ENCODE data around the gene ZMAT2. TPM values are rescaled to one million over a fixed set of nuclear protein-coding genes. Genes with fewer than 3 reads are reported as not detected.

ZMAT2 gene
- total RNA-seq, 2 experiments from 2014 or later: 47.6 to 50.1 TPM

DNA sequence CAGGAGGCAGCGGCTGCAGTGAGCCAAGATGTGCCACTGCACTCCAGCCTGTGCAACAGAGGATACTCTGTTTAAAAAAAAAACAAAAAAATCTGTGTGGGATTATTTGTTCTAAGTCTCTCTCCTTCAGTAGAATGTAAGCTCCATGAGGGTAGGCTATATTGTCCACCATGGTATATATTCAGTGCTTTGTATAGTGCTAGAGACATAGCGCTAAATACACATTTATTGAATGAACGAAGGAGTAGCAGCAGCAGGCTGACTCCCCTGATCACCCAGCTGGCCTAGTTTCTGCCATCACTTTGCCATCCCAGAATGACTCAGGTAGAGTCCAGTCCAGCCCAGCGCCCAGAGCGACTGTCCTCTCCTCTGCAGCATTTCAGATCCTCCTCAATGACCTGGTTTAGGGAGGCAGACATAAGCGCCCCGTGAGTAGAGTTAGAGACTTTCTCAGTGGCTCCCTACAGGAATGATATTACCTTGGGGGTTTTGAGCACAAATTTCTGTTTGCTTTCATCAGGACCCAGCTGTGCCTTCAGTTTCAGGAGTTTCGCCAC lies 9.8 kb upstream of the ZMAT2 start:
- CTCF ChIA-PET: interaction anchor here (0.7 to 1.7 kb wide), 10 partner anchors 11 to 874 kb away, joined by 3 to 6 read pairs (median 4); partner anchors contain the start of genes IK and NDUFA2
- TF ChIP-seq, protein P1, sequence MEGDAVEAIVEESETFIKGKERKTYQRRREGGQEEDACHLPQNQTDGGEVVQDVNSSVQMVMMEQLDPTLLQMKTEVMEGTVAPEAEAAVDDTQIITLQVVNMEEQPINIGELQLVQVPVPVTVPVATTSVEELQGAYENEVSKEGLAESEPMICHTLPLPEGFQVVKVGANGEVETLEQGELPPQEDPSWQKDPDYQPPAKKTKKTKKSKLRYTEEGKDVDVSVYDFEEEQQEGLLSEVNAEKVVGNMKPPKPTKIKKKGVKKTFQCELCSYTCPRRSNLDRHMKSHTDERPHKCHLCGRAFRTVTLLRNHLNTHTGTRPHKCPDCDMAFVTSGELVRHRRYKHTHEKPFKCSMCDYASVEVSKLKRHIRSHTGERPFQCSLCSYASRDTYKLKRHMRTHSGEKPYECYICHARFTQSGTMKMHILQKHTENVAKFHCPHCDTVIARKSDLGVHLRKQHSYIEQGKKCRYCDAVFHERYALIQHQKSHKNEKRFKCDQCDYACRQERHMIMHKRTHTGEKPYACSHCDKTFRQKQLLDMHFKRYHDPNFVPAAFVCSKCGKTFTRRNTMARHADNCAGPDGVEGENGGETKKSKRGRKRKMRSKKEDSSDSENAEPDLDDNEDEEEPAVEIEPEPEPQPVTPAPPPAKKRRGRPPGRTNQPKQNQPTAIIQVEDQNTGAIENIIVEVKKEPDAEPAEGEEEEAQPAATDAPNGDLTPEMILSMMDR (IDR thresholded peaks at IDR 0.05): no peak
- peaks cover 30% of the 10 kb centered on the region for H3K36me3 Mint-ChIP-seq (ENCODE audit: low read depth)
- H3K9me3 Mint-ChIP-seq: no peaks in the 10 kb centered on the region
- H3K27ac Mint-ChIP-seq: peak overlapping the region; percentile 97
- H3K27me3 Mint-ChIP-seq: no peaks in the 10 kb centered on the region
- no peak for DNase-seq
- H3K4me3 Mint-ChIP-seq: peak overlapping the region; percentile 99
- H3K4me1 Mint-ChIP-seq (ENCODE audit: low read depth): peaks cover 34% of the 10 kb centered on the region
- ATAC-seq: no peak
- intact Hi-C loops (cut with micrococcal nuclease): loop anchor here (5.0 kb wide), 1 partner anchor 43 kb away; the partner anchor contains the start of genes IK and NDUFA2
- POLR2A ChIA-PET: interaction anchor here (0.7 to 4.0 kb wide), 22 partner anchors 11 to 290 kb away, joined by 3 to 29 read pairs (median 4); partner anchors contain the start of genes ANKHD1, EIF4EBP3, IK and NDUFA2

DNA sequence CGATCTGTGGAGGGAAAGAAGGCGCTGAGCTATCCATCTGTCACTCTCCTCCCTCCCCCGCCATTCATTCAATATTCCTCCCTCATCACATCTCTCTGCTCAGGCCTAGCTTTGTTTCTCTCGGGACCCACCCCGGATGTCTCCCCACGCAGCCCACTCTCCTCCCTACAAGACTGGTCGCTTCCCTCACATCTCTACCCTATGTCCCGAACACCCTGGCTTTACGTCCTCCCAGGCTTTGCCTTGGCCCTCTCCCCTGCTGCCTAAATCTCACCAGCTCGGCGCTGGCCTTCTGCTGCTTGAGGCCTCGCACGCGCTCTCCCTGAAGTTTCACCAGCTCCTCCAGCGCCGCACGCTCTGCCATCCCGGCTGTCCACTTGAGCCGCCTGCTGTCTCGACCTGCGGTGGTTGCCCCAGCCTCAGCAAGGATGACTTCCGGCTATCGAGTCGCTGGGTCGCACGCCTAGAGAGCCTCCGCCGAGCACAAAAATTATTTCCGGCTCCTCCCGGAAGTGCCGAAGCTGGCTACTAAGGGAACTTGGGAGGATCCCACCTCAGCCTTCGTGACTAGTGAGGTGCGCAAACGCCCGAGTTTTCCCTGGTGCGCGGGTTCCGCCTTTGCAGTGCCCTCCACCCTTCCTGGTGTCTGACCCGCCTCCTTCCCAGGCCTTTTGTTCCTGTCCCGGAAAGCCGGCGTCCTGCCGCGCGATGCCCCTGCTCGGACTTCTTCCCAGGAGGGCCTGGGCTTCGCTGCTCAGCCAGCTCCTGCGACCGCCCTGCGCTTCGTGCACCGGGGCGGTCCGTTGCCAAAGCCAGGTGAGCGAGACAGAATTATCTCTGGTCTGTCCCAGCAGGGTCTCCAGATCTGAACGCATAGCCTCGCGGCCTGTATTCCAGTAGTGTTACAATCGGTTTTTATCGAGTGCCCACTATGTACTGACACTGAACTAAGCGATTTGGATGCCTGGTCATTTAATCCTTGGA lies 9.0 kb upstream of the ZMAT2 start, which contains the start of the genes HARS1 and HARS2:
Gene HARS1, minus strand, starts transcription at position 430 of the 984 bp plus-strand sequence. Its CDS starts 66 bp downstream, at position 364.
Gene HARS2, plus strand, starts transcription at position 515 of the 984 bp plus-strand sequence. Its CDS starts 194 bp downstream, at position 709.
- CTCF ChIA-PET: interaction anchor here (0.7 to 1.7 kb wide), 11 partner anchors 10 to 873 kb away, joined by 3 to 6 read pairs (median 4); partner anchors contain the start of genes IK and NDUFA2
- Mint-ChIP-seq H3K9me3 (no peaks in the 10 kb centered on the region), H3K36me3 (ENCODE audit: low read depth) (peaks cover 30% of the 10 kb centered on the region), H3K4me1 (ENCODE audit: low read depth) (peaks cover 34% of the 10 kb centered on the region), H3K27ac (peak within 1 kb of the TSS; percentile 97), H3K27me3 (no peaks in the 10 kb centered on the region), H3K4me3 (peak within 1 kb of the TSS; percentile 99)
- intact Hi-C loops (cut with micrococcal nuclease): loop anchor here (5.0 kb wide), 1 partner anchor 44 kb away; the partner anchor contains the start of genes IK and NDUFA2
- POLR2A ChIA-PET: interaction anchor here (0.7 to 4.0 kb wide), 23 partner anchors 10 to 291 kb away, joined by 3 to 29 read pairs (median 4); partner anchors contain the start of genes ANKHD1, EIF4EBP3, IK and NDUFA2
- TF ChIP-seq, protein P1 (IDR thresholded peaks at IDR 0.05): no peak
- ATAC-seq: peak; percentile 94
- DNase-seq: peak; percentile 89

DNA sequence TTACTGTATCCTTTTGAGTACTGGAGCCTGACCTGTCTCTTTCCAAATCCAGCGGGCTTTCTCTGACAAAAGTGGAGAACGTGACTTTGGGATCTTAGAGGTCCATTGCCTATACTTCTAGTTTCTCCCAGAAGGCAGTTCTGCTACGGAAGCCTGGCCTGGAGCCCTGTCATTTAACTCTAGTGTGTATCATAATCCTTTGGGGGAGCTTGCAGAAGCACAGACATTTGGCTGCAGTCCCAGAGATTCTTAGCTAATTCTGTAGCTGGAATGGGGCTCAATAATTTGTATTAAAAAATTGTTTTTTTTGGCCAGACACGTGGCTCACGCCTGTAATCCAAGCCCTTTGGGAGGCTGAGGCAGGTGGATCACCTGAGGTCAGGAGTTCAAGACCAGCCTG lies 6.0 kb upstream of the ZMAT2 start:
- POLR2A ChIA-PET: interaction anchor here (1.6 kb wide), 1 partner anchor 17 kb away, joined by 5 read pairs; no protein-coding TSS in a partner anchor
- no peak for DNase-seq
- CTCF ChIA-PET: interaction anchor here (1.4 to 1.7 kb wide), 2 partner anchors 15 to 322 kb away, joined by 3 to 4 read pairs; no protein-coding TSS in a partner anchor
- peaks cover 22% of the 10 kb centered on the region for H3K4me1 Mint-ChIP-seq (ENCODE audit: low read depth)
- TF ChIP-seq, protein P1 (IDR thresholded peaks at IDR 0.05): no peak
- no peak overlapping the region for H3K27ac Mint-ChIP-seq
- no peaks in the 10 kb centered on the region for H3K9me3 Mint-ChIP-seq
- H3K4me3 Mint-ChIP-seq: no peak overlapping the region
- intact Hi-C loops (cut with micrococcal nuclease): loop anchor here (5.0 kb wide), 1 partner anchor 47 kb away; the partner anchor contains the start of genes IK and NDUFA2
- ATAC-seq: no peak
- no peaks in the 10 kb centered on the region for H3K27me3 Mint-ChIP-seq
- peaks cover 48% of the 10 kb centered on the region for H3K36me3 Mint-ChIP-seq (ENCODE audit: low read depth)

DNA sequence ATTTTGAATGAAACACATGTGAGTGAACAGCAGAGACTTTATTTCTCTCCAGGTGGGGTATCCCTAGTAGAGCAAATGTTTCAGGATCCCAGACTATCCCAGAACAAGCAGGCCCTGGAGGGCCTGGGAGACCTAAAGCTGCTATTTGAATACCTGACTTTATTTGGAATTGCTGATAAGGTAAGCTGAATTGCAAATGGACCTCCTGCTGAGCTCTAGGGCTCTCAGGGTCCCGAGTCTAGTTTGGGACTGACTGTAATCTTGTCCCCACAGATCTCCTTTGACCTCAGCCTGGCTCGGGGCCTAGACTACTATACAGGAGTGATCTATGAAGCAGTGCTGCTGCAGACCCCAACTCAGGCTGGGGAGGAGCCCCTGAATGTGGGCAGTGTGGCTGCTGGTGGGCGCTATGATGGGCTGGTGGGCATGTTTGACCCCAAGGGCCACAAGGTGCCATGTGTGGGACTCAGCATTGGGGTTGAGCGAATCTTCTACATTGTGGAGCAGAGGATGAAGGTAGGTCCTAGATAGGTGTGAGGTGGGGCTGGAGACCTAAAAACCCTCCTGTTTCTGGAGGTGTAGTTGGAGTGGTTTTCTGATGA lies 3.3 kb upstream of the ZMAT2 start:
- H3K9me3 Mint-ChIP-seq: no peaks in the 10 kb centered on the region
- POLR2A ChIA-PET: interaction anchor here (0.9 to 1.7 kb wide), 3 partner anchors 11 to 23 kb away, joined by 3 to 8 read pairs (median 3); no protein-coding TSS in a partner anchor
- no peaks in the 10 kb centered on the region for H3K27me3 Mint-ChIP-seq
- TF ChIP-seq, protein P1 (IDR thresholded peaks at IDR 0.05): no peak
- CTCF ChIA-PET: no interaction called here
- no peak overlapping the region for H3K4me3 Mint-ChIP-seq
- peaks cover 22% of the 10 kb centered on the region for H3K4me1 Mint-ChIP-seq (ENCODE audit: low read depth)
- H3K27ac Mint-ChIP-seq: peak overlapping the region; percentile 16
- DNase-seq (no peak), ATAC-seq (no peak)
- peaks cover 51% of the 10 kb centered on the region for H3K36me3 Mint-ChIP-seq (ENCODE audit: low read depth)
- intact Hi-C loops (cut with micrococcal nuclease): no loop called here
